GM21381 (cell line): ENCODE measurements around the gene SLX4.
"Not testable (repeated sequence)": the region's sequence is repeated elsewhere in the genome, so short reads cannot be mapped to it uniquely, and the experiment has no call there.

Source experiments
- ATAC-seq: cut with Tn5 transposase; IDR thresholded peaks from one replicate; pipeline ENCODE4 v1.9.1; 2021; ENCODE audit warnings: mild to moderate bottlenecking, moderate library complexity; ENCODE audit not compliant: unreplicated experiment

Gene SLX4

GRCh38 chr16:3641801-3642396 lies 30.5 kb upstream of the SLX4 start:
- no peak for ATAC-seq

GRCh38 chr16:3640632-3641501 lies 29.5 kb upstream of the SLX4 start:
- ATAC-seq, result no peak

GRCh38 chr16:3640207-3640606 lies 28.8 kb upstream of the SLX4 start:
- ATAC-seq, result no peak

- no peak for ATAC-seq
Observed at GRCh38 chr16:3638916-3639644, 27.7 kb upstream of the SLX4 start.

GRCh38 chr16:3637371-3637923 lies 26.0 kb upstream of the SLX4 start:
- no peak for ATAC-seq

- ATAC-seq, result peak; percentile 42
Observed at GRCh38 chr16:3625911-3626732, 14.7 kb upstream of the SLX4 start.

- no peak for ATAC-seq
Observed at GRCh38 chr16:3625331-3625730, 13.9 kb upstream of the SLX4 start.

GRCh38 chr16:3623642-3624041 lies 12.2 kb upstream of the SLX4 start:
- ATAC-seq, result no peak

GRCh38 chr16:3618769-3619141 lies 7.3 kb upstream of the SLX4 start:
- no peak for ATAC-seq

GRCh38 chr16:3612510-3613466 lies 1.4 kb upstream of the SLX4 start:
- ATAC-seq, result no peak

- ATAC-seq, result no peak
Observed at GRCh38 chr16:3610698-3611145, 684 bp downstream of the SLX4 start.

GRCh38 chr16:3609895-3610697 lies 1.3 kb downstream of the SLX4 start:
- no peak for ATAC-seq

GRCh38 chr16:3608976-3609375 lies 2.4 kb downstream of the SLX4 start:
- ATAC-seq, result not testable (repeated sequence)

- no peak for ATAC-seq
Observed at GRCh38 chr16:3608069-3608468, 3.3 kb downstream of the SLX4 start.

GRCh38 chr16:3607634-3608033 lies 3.8 kb downstream of the SLX4 start:
- ATAC-seq, result no peak

- ATAC-seq, result no peak
Observed at GRCh38 chr16:3607161-3607560, 4.2 kb downstream of the SLX4 start.

- ATAC-seq, result no peak
Observed at GRCh38 chr16:3606441-3606840, 5.0 kb downstream of the SLX4 start.

GRCh38 chr16:3602320-3602653 lies 9.1 kb downstream of the SLX4 start:
- no peak for ATAC-seq
